ENCODE measurements around the gene GTF2E1. TPM values are rescaled to one million over a fixed set of nuclear protein-coding genes. Genes with fewer than 3 reads are reported as not detected.

GTF2E1 gene
- total and polyA plus RNA-seq, 2 donors (not counting 1 experiment from before 2014, with no cell fraction given), result 6.0 to 24.7 TPM

DNA sequence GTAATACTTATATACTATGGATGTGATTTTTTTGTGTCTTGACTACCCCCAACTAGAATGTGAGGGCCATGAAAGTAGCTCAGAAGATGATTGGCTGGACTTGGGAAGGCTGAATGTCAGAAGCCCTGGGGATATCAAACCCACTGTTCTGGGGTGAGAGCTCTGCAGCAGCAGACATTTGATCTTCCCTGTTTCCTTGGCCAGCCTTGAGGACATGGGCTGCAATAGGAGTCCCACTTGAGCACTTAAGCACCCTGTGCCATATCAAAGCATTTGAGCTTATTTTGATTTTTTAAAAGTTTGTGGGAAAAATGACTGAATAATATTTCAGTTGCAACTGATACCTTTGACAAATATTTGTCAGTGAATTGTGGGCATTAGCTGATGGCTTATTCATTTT is 21.7 kb downstream of the GTF2E1 start:
- no peak for DNase-seq
- Histone ChIP-seq H3K9me3 (ENCODE audit: control extremely low read depth in 1 of 3, control insufficient read depth in 2 of 3, insufficient read depth in 1 of 3, low read length in 2 of 3) (no peaks in the 10 kb centered on the region), H3K9ac (ENCODE audit: low read length) (no peak overlapping the region), H3K4me2 (replicated peaks; ENCODE audit: low read depth, low read length, poor library complexity, severe bottlenecking) (no peak overlapping the region), H3K79me2 (ENCODE audit: control insufficient read depth, insufficient read depth, low read length) (peaks cover 50% of the 10 kb centered on the region), H2AFZ (ENCODE audit: insufficient read depth, low read depth, low read length, poor library complexity, severe bottlenecking) (no peak overlapping the region), H3K36me3 (replicated peaks in 1 of 2; ENCODE audit: control extremely low read depth in 1 of 2, control insufficient read depth in 1 of 2, extremely low read depth in 1 of 2, insufficient read depth in 2 of 2, low read length in 1 of 2) (peaks cover 0 to 2% of the 10 kb centered on the region in 2 experiments), H3K4me1 (ENCODE audit: control insufficient read depth in 2 of 2, insufficient read depth in 2 of 2, low read length in 2 of 2) (no peaks in the 10 kb centered on the region), H3K27ac (ENCODE audit: low read length in 2 of 2) (no peak overlapping the region), H4K20me1 (ENCODE audit: control insufficient read depth, insufficient read depth, low read length, poor library complexity, severe bottlenecking) (peaks cover 35% of the 10 kb centered on the region), H3K4me3 (ENCODE audit: control extremely low read depth in 1 of 5, extremely low read depth in 1 of 5, insufficient read depth in 1 of 5, low read depth in 2 of 5, low read length in 4 of 5) (no peak overlapping the region), H3K27me3 (replicated peaks in 1 of 4; ENCODE audit: control extremely low read depth in 1 of 4, control insufficient read depth in 3 of 4, insufficient read depth in 4 of 4, low read length in 3 of 4) (no peaks in the 10 kb centered on the region)
- no peak for TF ChIP-seq EZH2 (IDR thresholded peaks at IDR 0.05; ENCODE audit: borderline replicate concordance, insufficient read depth, low read depth, low read length, poor library complexity, severe bottlenecking)
- TF ChIP-seq, protein P1, sequence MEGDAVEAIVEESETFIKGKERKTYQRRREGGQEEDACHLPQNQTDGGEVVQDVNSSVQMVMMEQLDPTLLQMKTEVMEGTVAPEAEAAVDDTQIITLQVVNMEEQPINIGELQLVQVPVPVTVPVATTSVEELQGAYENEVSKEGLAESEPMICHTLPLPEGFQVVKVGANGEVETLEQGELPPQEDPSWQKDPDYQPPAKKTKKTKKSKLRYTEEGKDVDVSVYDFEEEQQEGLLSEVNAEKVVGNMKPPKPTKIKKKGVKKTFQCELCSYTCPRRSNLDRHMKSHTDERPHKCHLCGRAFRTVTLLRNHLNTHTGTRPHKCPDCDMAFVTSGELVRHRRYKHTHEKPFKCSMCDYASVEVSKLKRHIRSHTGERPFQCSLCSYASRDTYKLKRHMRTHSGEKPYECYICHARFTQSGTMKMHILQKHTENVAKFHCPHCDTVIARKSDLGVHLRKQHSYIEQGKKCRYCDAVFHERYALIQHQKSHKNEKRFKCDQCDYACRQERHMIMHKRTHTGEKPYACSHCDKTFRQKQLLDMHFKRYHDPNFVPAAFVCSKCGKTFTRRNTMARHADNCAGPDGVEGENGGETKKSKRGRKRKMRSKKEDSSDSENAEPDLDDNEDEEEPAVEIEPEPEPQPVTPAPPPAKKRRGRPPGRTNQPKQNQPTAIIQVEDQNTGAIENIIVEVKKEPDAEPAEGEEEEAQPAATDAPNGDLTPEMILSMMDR (IDR thresholded peaks at IDR 0.05), result no peak
- intact Hi-C loops (cut with micrococcal nuclease), result no loop called here
- no peak for ATAC-seq (ENCODE audit: low read depth)
- Mint-ChIP-seq H3K27ac (no peak overlapping the region), H3K27me3 (no peaks in the 10 kb centered on the region), H3K4me3 (no peak overlapping the region), H3K4me1 (peaks cover 53% of the 10 kb centered on the region), H3K9me3 (ENCODE audit: insufficient read depth) (no peaks in the 10 kb centered on the region)
- ChIA-PET CTCF (no interaction called here), POLR2A (no interaction called here)

GRCh38 chr3:120765830-120766493 is 23.4 kb downstream of the GTF2E1 start:
- Mint-ChIP-seq H3K27me3 (no peaks in the 10 kb centered on the region), H3K9me3 (ENCODE audit: insufficient read depth) (no peaks in the 10 kb centered on the region), H3K4me3 (no peak overlapping the region), H3K27ac (no peak overlapping the region), H3K4me1 (peaks cover 41% of the 10 kb centered on the region)
- Histone ChIP-seq H3K27me3 (replicated peaks in 1 of 4; ENCODE audit: control extremely low read depth in 1 of 4, control insufficient read depth in 3 of 4, insufficient read depth in 4 of 4, low read length in 3 of 4) (no peaks in the 10 kb centered on the region), H4K20me1 (ENCODE audit: control insufficient read depth, insufficient read depth, low read length, poor library complexity, severe bottlenecking) (peaks cover 39% of the 10 kb centered on the region), H3K79me2 (ENCODE audit: control insufficient read depth, insufficient read depth, low read length) (peaks cover 49% of the 10 kb centered on the region), H3K9ac (ENCODE audit: low read length) (no peak overlapping the region), H3K4me1 (ENCODE audit: control insufficient read depth in 2 of 2, insufficient read depth in 2 of 2, low read length in 2 of 2) (no peaks in the 10 kb centered on the region), H3K36me3 (replicated peaks in 1 of 2; ENCODE audit: control extremely low read depth in 1 of 2, control insufficient read depth in 1 of 2, extremely low read depth in 1 of 2, insufficient read depth in 2 of 2, low read length in 1 of 2) (peaks cover 2 to 5% of the 10 kb centered on the region in 2 experiments), H3K27ac (ENCODE audit: low read length in 2 of 2) (no peak overlapping the region), H2AFZ (ENCODE audit: insufficient read depth, low read depth, low read length, poor library complexity, severe bottlenecking) (no peak overlapping the region), H3K9me3 (ENCODE audit: control extremely low read depth in 1 of 3, control insufficient read depth in 2 of 3, insufficient read depth in 1 of 3, low read length in 2 of 3) (no peaks in the 10 kb centered on the region), H3K4me2 (replicated peaks; ENCODE audit: low read depth, low read length, poor library complexity, severe bottlenecking) (no peak overlapping the region), H3K4me3 (ENCODE audit: control extremely low read depth in 1 of 5, extremely low read depth in 1 of 5, insufficient read depth in 1 of 5, low read depth in 2 of 5, low read length in 4 of 5) (no peak overlapping the region)
- intact Hi-C loops (cut with micrococcal nuclease), result no loop called here
- DNase-seq, result no peak
- no peak for ATAC-seq (ENCODE audit: low read depth)
- ChIA-PET CTCF (interaction anchor here (2.0 kb wide), 1 partner anchor 29 kb away, joined by 7 read pairs; no protein-coding TSS in a partner anchor), POLR2A (no interaction called here)
- TF ChIP-seq, protein P1 (IDR thresholded peaks at IDR 0.05), result no peak
- no peak for TF ChIP-seq EZH2 (IDR thresholded peaks at IDR 0.05; ENCODE audit: borderline replicate concordance, insufficient read depth, low read depth, low read length, poor library complexity, severe bottlenecking)

Measured in B cell (primary cell).